ENCODE results near the gene INMT. TPM values are rescaled to one million over a fixed set of nuclear protein-coding genes. Genes with fewer than 3 reads are reported as not detected.

INMT gene
- total and polyA plus RNA-seq, 2 of the 13 experiments (the other 11 are each of a cell fraction or from before 2014, with no cell fraction given), result not detected

GRCh38 chr7:30799976-30800661 is 48.2 kb downstream of the INMT start:
- Histone ChIP-seq H3K4me2 (ENCODE audit: low read depth, low read length) (no peak overlapping the region), H3K9ac (ENCODE audit: insufficient read depth, low read depth, low read length) (no peak overlapping the region), H3K27me3 (ENCODE audit: control insufficient read depth in 1 of 2, insufficient read depth in 2 of 2, low read length in 2 of 2) (no peaks in the 10 kb centered on the region; a peak in 1 of 5 replicates), H3K36me3 (replicated peaks in 1 of 2; ENCODE audit: control insufficient read depth in 1 of 2, insufficient read depth in 2 of 2, low read length in 2 of 2) (no peaks in the 10 kb centered on the region), H2AFZ (ENCODE audit: low read length) (no peak overlapping the region), H3K27ac (ENCODE audit: extremely low read length, insufficient read depth, low read length) (no peak overlapping the region), H4K20me1 (ENCODE audit: insufficient read depth, low read length) (no peaks in the 10 kb centered on the region), H3K79me2 (ENCODE audit: insufficient read depth, low read length) (no peaks in the 10 kb centered on the region), H3K9me3 (ENCODE audit: low read length) (no peaks in the 10 kb centered on the region), H3K4me1 (ENCODE audit: insufficient read depth, low read length) (peaks cover 28% of the 10 kb centered on the region), H3K4me3 (replicated peaks in 1 of 3; ENCODE audit: insufficient read depth in 1 of 3, low read depth in 2 of 3, low read length in 3 of 3) (no peak overlapping the region)
- no peak for DNase-seq (ENCODE audit: low spot score)
- in situ Hi-C loops (cut with HindIII; ENCODE audit: extremely low pct_ligation_motif_present, low pct_unique_long_range_greater_than_20kb), result loop anchor here (5.0 kb wide), 2 partner anchors 177 to 322 kb away; no protein-coding TSS in a partner anchor
- FAIRE-seq, result no peak
- WGBS (ENCODE audit: low lambda C conversion rate), result 10% methylated on average over 5 of the region's 5 CpGs
- ChIA-PET CTCF (ENCODE audit: low intra/inter-chr PET ratio, low total read pairs) (interaction anchor here (1.3 to 1.7 kb wide), 3 partner anchors 109 to 322 kb away, joined by 5 to 9 read pairs (median 8); no protein-coding TSS in a partner anchor), POLR2A (no interaction called here)
- no peak for ATAC-seq
- TF ChIP-seq RBM39 (IDR thresholded peaks at IDR 0.05; ENCODE audit: low read depth, low read length, poor library complexity, severe bottlenecking), result no peak
- TF ChIP-seq KDM5B (CRISPR knock-in tag; IDR thresholded peaks at IDR 0.05; ENCODE audit: borderline replicate concordance), result no peak
- TF ChIP-seq NFATC3 (CRISPR knock-in tag; IDR thresholded peaks at IDR 0.05), result no peak
- TF ChIP-seq HMG20B (CRISPR knock-in tag; conservative IDR thresholded peaks at IDR 0.05), result no peak
- TF ChIP-seq GABPA (IDR thresholded peaks at IDR 0.05; ENCODE audit: low read depth, low read length), result no peak
- TF ChIP-seq GABPA (CRISPR knock-in tag; IDR thresholded peaks at IDR 0.05; ENCODE audit: low read depth), result no peak
- TF ChIP-seq, protein P1, sequence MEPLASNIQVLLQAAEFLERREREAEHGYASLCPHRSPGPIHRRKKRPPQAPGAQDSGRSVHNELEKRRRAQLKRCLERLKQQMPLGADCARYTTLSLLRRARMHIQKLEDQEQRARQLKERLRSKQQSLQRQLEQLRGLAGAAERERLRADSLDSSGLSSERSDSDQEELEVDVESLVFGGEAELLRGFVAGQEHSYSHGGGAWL (CRISPR knock-in tag; IDR thresholded peaks at IDR 0.05), result no peak
- TF ChIP-seq, protein P2, sequence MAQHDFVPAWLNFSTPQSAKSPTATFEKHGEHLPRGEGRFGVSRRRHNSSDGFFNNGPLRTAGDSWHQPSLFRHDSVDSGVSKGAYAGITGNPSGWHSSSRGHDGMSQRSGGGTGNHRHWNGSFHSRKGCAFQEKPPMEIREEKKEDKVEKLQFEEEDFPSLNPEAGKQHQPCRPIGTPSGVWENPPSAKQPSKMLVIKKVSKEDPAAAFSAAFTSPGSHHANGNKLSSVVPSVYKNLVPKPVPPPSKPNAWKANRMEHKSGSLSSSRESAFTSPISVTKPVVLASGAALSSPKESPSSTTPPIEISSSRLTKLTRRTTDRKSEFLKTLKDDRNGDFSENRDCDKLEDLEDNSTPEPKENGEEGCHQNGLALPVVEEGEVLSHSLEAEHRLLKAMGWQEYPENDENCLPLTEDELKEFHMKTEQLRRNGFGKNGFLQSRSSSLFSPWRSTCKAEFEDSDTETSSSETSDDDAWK (CRISPR knock-in tag; IDR thresholded peaks at IDR 0.05), result no peak
- no peak for TF ChIP-seq ZNF709 (CRISPR knock-in tag; IDR thresholded peaks at IDR 0.05)
- no peak for TF ChIP-seq ZNF138 (CRISPR knock-in tag; IDR thresholded peaks at IDR 0.05; ENCODE audit: low read depth)
- no peak for TF ChIP-seq AHR (CRISPR knock-in tag; IDR thresholded peaks at IDR 0.05)
- TF ChIP-seq ZNF24 (IDR thresholded peaks at IDR 0.05), result no peak
- TF ChIP-seq KMT2B (CRISPR knock-in tag; IDR thresholded peaks at IDR 0.05), result no peak
- TF ChIP-seq ZNF543 (CRISPR knock-in tag; IDR thresholded peaks at IDR 0.05), result no peak
- TF ChIP-seq TSC22D2 (CRISPR knock-in tag; IDR thresholded peaks at IDR 0.05; ENCODE audit: borderline replicate concordance), result no peak
- no peak for TF ChIP-seq ZSCAN30 (CRISPR knock-in tag; IDR thresholded peaks at IDR 0.05)
- no peak for TF ChIP-seq GATA4 (IDR thresholded peaks at IDR 0.05; ENCODE audit: borderline replicate concordance, low read depth)
- no peak for TF ChIP-seq PLRG1 (conservative IDR thresholded peaks at IDR 0.05)
- no peak for TF ChIP-seq ZNF7 (CRISPR knock-in tag; IDR thresholded peaks at IDR 0.05)
- TF ChIP-seq ZNF788 (CRISPR knock-in tag; IDR thresholded peaks at IDR 0.05; ENCODE audit: borderline replicate concordance), result no peak
- TF ChIP-seq CHD4 (IDR thresholded peaks at IDR 0.05; ENCODE audit: borderline replicate concordance, low read length), result no peak
- BruUV-seq (replicated peaks), result no TSS peak
- intact Hi-C loops (cut with micrococcal nuclease; ENCODE audit: unreplicated experiment), result loop anchor here (1.0 to 2.0 kb wide), 2 partner anchors 108 to 323 kb away; no protein-coding TSS in a partner anchor
